ENCODE measurements around the gene EN1.

DNA sequence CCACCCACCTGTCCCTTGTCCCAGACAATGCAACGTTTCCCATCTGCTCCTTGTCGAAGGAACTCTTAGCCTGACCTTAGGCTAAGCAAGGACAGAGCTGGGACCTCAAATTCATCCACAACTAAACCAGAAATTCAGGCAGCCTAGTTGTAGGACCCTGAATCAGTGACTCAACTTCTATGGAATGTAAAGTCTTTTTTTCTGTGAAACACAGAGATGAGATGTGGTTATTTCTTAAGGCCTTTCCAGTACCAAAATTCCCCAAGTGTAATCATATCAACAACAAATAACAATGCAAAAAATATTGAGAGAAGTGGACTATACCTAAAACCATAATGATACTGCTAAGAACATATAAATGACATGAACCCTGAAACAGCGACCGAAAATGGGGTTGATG, 46.7 kb downstream of the EN1 start:
- TF ChIP-seq CEBPB (IDR thresholded peaks at IDR 0.05) (no peak), RAD21 (conservative IDR thresholded peaks at IDR 0.05 in 1 of 2, IDR thresholded peaks at IDR 0.05 in 1 of 2) (no peak), RNF2 (IDR thresholded peaks at IDR 0.05; ENCODE audit: borderline replicate concordance, low read depth) (no peak), POLR2A (IDR thresholded peaks at IDR 0.05; ENCODE audit: low read length) (no peak), ZFP36 (IDR thresholded peaks at IDR 0.05; ENCODE audit: borderline replicate concordance, partially characterized antibody) (no peak)
- TF ChIP-seq, protein P1, sequence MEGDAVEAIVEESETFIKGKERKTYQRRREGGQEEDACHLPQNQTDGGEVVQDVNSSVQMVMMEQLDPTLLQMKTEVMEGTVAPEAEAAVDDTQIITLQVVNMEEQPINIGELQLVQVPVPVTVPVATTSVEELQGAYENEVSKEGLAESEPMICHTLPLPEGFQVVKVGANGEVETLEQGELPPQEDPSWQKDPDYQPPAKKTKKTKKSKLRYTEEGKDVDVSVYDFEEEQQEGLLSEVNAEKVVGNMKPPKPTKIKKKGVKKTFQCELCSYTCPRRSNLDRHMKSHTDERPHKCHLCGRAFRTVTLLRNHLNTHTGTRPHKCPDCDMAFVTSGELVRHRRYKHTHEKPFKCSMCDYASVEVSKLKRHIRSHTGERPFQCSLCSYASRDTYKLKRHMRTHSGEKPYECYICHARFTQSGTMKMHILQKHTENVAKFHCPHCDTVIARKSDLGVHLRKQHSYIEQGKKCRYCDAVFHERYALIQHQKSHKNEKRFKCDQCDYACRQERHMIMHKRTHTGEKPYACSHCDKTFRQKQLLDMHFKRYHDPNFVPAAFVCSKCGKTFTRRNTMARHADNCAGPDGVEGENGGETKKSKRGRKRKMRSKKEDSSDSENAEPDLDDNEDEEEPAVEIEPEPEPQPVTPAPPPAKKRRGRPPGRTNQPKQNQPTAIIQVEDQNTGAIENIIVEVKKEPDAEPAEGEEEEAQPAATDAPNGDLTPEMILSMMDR (IDR thresholded peaks at IDR 0.05) = no peak

Data from A549 (cell line).